Upper lobe of left lung (tissue), 6 donors: ENCODE data around the gene SLC27A4. TPM values are rescaled to one million over a fixed set of nuclear protein-coding genes. Genes with fewer than 3 reads are reported as not detected.

ENCODE experiments used
- ATAC-seq, 2 donors: fragments of 200-7000 bp; cut with Tn5 transposase; one replicate each; pipeline ENCODE4 v1.9.1; 2022; ENCODE audit warnings: mild to moderate bottlenecking in 2 of 2, moderate library complexity in 2 of 2; ENCODE audit not compliant: low FRiP score in 2 of 2
- DNase-seq, 2 donors: peaks; one replicate each; pipeline ENCODE4 v3.0.0-alpha.2; 2019 to 2020
- H3K27ac ChIP-seq, 4 donors: fragments of 200-600 bp; sonication (generic); one replicate each; pipeline ENCODE4 v1.5.1; 2016 to 2019
- H3K27me3 ChIP-seq, 4 donors: fragments of 200-600 bp; sonication (generic); one replicate each; pipeline ENCODE4 v1.5.1; 2017 to 2019
- H3K36me3 ChIP-seq, 4 donors: fragments of 200-600 bp; sonication (generic); one replicate each; pipeline ENCODE4 v1.5.1; 2016 to 2019
- H3K4me1 ChIP-seq, 4 donors: fragments of 200-600 bp; sonication (generic); one replicate each; pipeline ENCODE4 v1.5.1; 2018 to 2019
- H3K4me3 ChIP-seq, 4 donors: fragments of 200-600 bp; sonication (generic); one replicate each; pipeline ENCODE4 v1.5.1; 2017 to 2019; ENCODE audit warnings: mild to moderate bottlenecking in 2 of 4, moderate library complexity in 1 of 4
- H3K9me3 ChIP-seq, 4 donors: fragments of 200-600 bp; sonication (generic); one replicate each; pipeline ENCODE4 v1.5.1; 2018 to 2019
- CTCF ChIP-seq, 6 experiments: fragments of 450-650 bp in 4 of 6; fragments of 200-600 bp in 2 of 6; sonication (generic) in 2 of 6; IDR thresholded peaks; one replicate each; pipeline ENCODE4 v1.5.1; 2016 to 2019; ENCODE audit warnings: antibody characterized with exemption in 6 of 6
- EP300 ChIP-seq, 4 donors: sonication (generic); formaldehyde crosslinking; IDR thresholded peaks; one replicate each; pipeline ENCODE4 v1.5.1; 2017; ENCODE audit warnings: antibody characterized with exemption in 4 of 4, control low read depth in 2 of 4
- POLR2A ChIP-seq, 4 donors: fragments of 450-650 bp; IDR thresholded peaks; one replicate each; pipeline ENCODE4 v1.5.1; 2016 to 2017; ENCODE audit warnings: antibody characterized with exemption in 4 of 4, mild to moderate bottlenecking in 2 of 4
- POLR2AphosphoS5 ChIP-seq, 2 donors: sonication (generic); formaldehyde crosslinking; IDR thresholded peaks; one replicate each; pipeline ENCODE4 v1.5.1; 2017; ENCODE audit warnings: antibody characterized with exemption in 2 of 2
- WGBS, 2 donors: methylation state at CpG; one replicate each; pipeline ENCODE4 v1.1.5; 2017 to 2018; 5-methylcytosine and 5-hydroxymethylcytosine counted together
- total RNA-seq, 6 donors: library from RNA; depleted of rRNA in 4 of 6; stranded (reverse); fragments of >200 nt in 4 of 6; gene quantifications; one replicate each; pipeline versions ENCODE4 v1.1.0 to v1.2.1, GENCODE V29; 2016 to 2021
- donor health status: DM: no; HTN: no; CAD: no; lungs with moderate emphysema.
- donor health status: DM: no; HTN: yes; CAD: no; lungs with severe emphysema.

SLC27A4 gene
- total RNA-seq, 6 donors from 2014 or later, result 17.8 to 30.1 (median 19.5) TPM

- WGBS, 2 donors, result 82 to 85% methylated on average over 5 of the region's 5 CpGs
- H3K27me3 ChIP-seq, result no peaks in the 10 kb centered on the region
- no peaks in the 10 kb centered on the region for H3K4me1 ChIP-seq
- no peak for DNase-seq
- ATAC-seq, result no peak
- no peak overlapping the region for H3K4me3 ChIP-seq
- H3K9me3 ChIP-seq, result no peaks in the 10 kb centered on the region
- H3K36me3 ChIP-seq, result no peaks in the 10 kb centered on the region
- H3K27ac ChIP-seq, result no peak overlapping the region
- TF ChIP-seq POLR2A (IDR thresholded peaks at IDR 0.05) (no peak), CTCF (IDR thresholded peaks at IDR 0.05) (no peak), EP300 (IDR thresholded peaks at IDR 0.05) (no peak), POLR2AphosphoS5 (IDR thresholded peaks at IDR 0.05) (no peak)
Measured at GRCh38 chr9:128404560-128404959, 64.2 kb downstream of the SLC27A4 start.

- ATAC-seq, result no peak
- Histone ChIP-seq H3K27ac (no peak overlapping the region), H3K4me1 (no peaks in the 10 kb centered on the region), H3K9me3 (no peaks in the 10 kb centered on the region), H3K4me3 (no peak overlapping the region), H3K27me3 (no peaks in the 10 kb centered on the region), H3K36me3 (no peaks in the 10 kb centered on the region)
- peak in 1 of 2 donors; percentile 59 for DNase-seq
- no peak for TF ChIP-seq POLR2A (IDR thresholded peaks at IDR 0.05)
- WGBS, 2 donors, result 71 to 75% methylated on average over 17 to 20 of the region's 20 CpGs
Measured at GRCh38 chr9:128405077-128405779, 64.9 kb downstream of the SLC27A4 start.

GRCh38 chr9:128405780-128406171, 65.4 kb downstream of the SLC27A4 start:
- 53 to 83% methylated on average over 5 of the region's 7 CpGs for WGBS, 2 donors
- H3K27ac ChIP-seq, result no peak overlapping the region
- H3K4me1 ChIP-seq, result no peaks in the 10 kb centered on the region
- H3K27me3 ChIP-seq, result no peaks in the 10 kb centered on the region
- H3K36me3 ChIP-seq, result no peaks in the 10 kb centered on the region
- TF ChIP-seq CTCF (IDR thresholded peaks at IDR 0.05) (no peak), POLR2A (IDR thresholded peaks at IDR 0.05) (no peak), EP300 (IDR thresholded peaks at IDR 0.05) (no peak), POLR2AphosphoS5 (IDR thresholded peaks at IDR 0.05) (no peak)
- DNase-seq (no peak), ATAC-seq (no peak)
- no peak overlapping the region for H3K4me3 ChIP-seq
- H3K9me3 ChIP-seq, result no peaks in the 10 kb centered on the region

GRCh38 chr9:128406848-128407391, 66.6 kb downstream of the SLC27A4 start:
- no peak for ATAC-seq
- Histone ChIP-seq H3K27me3 (no peaks in the 10 kb centered on the region), H3K27ac (no peak overlapping the region), H3K4me1 (no peaks in the 10 kb centered on the region), H3K36me3 (no peaks in the 10 kb centered on the region), H3K4me3 (no peak overlapping the region), H3K9me3 (no peaks in the 10 kb centered on the region)
- no peak for DNase-seq
- WGBS, 2 donors, result 75% methylated on average over 6 to 9 of the region's 9 CpGs
- no peak for TF ChIP-seq CTCF (IDR thresholded peaks at IDR 0.05)
- no peak for TF ChIP-seq EP300 (IDR thresholded peaks at IDR 0.05)
- TF ChIP-seq POLR2AphosphoS5 (IDR thresholded peaks at IDR 0.05), result no peak
- TF ChIP-seq POLR2A (IDR thresholded peaks at IDR 0.05), result no peak

GRCh38 chr9:128408963-128409431, 68.7 kb downstream of the SLC27A4 start:
- Histone ChIP-seq H3K4me1 (no peaks in the 10 kb centered on the region), H3K9me3 (no peaks in the 10 kb centered on the region), H3K36me3 (no peaks in the 10 kb centered on the region), H3K27me3 (no peaks in the 10 kb centered on the region), H3K27ac (no peak overlapping the region), H3K4me3 (no peak overlapping the region)
- TF ChIP-seq CTCF (IDR thresholded peaks at IDR 0.05) (no peak), POLR2AphosphoS5 (IDR thresholded peaks at IDR 0.05) (no peak), EP300 (IDR thresholded peaks at IDR 0.05) (no peak), POLR2A (IDR thresholded peaks at IDR 0.05) (no peak)
- ATAC-seq, result no peak
- 40 to 54% methylated on average over 3 to 13 of the region's 26 CpGs for WGBS, 2 donors
- DNase-seq, result peak in 1 of 2 donors; percentile 73
